ENCODE data around the gene DHCR7. TPM values are rescaled to one million over a fixed set of nuclear protein-coding genes. Genes with fewer than 3 reads are reported as not detected.

DHCR7 gene
- total RNA-seq, 1 donor from 2014 or later = 36.7 TPM

DNA sequence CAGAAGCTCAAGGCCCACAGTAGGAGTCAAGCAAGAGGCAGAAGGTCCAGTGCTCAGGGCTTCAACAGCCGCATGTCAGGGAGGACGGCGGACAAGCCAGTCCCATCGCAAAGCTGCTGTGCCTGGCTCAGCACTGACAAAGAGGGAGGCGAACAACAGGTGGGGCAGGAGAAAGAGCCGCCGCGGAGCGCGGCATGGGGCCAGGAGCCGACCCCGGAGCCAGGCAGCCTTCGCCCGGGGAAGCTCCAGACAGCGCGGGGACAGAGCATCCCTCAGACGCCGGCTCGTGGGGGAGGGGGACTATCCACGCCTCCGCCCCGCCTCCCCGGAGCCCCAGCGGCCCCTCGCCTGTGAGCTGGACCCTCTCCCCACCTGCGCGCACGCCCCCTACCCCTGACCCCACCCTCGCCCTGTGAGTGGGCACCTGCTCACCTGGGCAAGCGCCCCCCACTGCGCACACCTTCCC is 369 bp downstream of the DHCR7 start:
- Histone ChIP-seq H3K79me2 (ENCODE audit: low read depth) (peaks cover 41% of the 10 kb centered on the region), H3K4me2 (peak overlapping the region; percentile 84), H2AFZ (replicated peaks) (peak overlapping the region; percentile 60), H3K27ac (no peak overlapping the region), H3K9ac (no peak overlapping the region), H3K36me3 (peaks cover 6% of the 10 kb centered on the region), H3K9me3 (ENCODE audit: low read depth) (no peaks in the 10 kb centered on the region), H4K20me1 (ENCODE audit: low read depth) (peaks cover 30% of the 10 kb centered on the region), H3K4me1 (peaks cover 26% of the 10 kb centered on the region), H3K27me3 (peaks cover 8% of the 10 kb centered on the region), H3F3A (ENCODE audit: low read depth) (peaks cover 41% of the 10 kb centered on the region), H3K4me3 (peak overlapping the region; percentile 62)
- H3K4me3 Mint-ChIP-seq = peak overlapping the region; percentile 96
- TF ChIP-seq EZH2phosphoT487 (IDR thresholded peaks at IDR 0.05) = no peak
- TF ChIP-seq, protein P1, sequence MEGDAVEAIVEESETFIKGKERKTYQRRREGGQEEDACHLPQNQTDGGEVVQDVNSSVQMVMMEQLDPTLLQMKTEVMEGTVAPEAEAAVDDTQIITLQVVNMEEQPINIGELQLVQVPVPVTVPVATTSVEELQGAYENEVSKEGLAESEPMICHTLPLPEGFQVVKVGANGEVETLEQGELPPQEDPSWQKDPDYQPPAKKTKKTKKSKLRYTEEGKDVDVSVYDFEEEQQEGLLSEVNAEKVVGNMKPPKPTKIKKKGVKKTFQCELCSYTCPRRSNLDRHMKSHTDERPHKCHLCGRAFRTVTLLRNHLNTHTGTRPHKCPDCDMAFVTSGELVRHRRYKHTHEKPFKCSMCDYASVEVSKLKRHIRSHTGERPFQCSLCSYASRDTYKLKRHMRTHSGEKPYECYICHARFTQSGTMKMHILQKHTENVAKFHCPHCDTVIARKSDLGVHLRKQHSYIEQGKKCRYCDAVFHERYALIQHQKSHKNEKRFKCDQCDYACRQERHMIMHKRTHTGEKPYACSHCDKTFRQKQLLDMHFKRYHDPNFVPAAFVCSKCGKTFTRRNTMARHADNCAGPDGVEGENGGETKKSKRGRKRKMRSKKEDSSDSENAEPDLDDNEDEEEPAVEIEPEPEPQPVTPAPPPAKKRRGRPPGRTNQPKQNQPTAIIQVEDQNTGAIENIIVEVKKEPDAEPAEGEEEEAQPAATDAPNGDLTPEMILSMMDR (IDR thresholded peaks at IDR 0.05) = no peak
- TF ChIP-seq EZH2 (IDR thresholded peaks at IDR 0.05) = no peak
- H3K4me1 Mint-ChIP-seq = peaks cover 42% of the 10 kb centered on the region
- peak; percentile 84 for DNase-seq (ENCODE audit: low spot score)
- peak overlapping the region; percentile 83 for H3K27ac Mint-ChIP-seq
- H3K36me3 Mint-ChIP-seq = peaks cover 34% of the 10 kb centered on the region
- H3K9me3 Mint-ChIP-seq = peaks cover 13% of the 10 kb centered on the region
- peaks cover 3% of the 10 kb centered on the region for H3K27me3 Mint-ChIP-seq (ENCODE audit: insufficient read depth, low read depth)

DNA sequence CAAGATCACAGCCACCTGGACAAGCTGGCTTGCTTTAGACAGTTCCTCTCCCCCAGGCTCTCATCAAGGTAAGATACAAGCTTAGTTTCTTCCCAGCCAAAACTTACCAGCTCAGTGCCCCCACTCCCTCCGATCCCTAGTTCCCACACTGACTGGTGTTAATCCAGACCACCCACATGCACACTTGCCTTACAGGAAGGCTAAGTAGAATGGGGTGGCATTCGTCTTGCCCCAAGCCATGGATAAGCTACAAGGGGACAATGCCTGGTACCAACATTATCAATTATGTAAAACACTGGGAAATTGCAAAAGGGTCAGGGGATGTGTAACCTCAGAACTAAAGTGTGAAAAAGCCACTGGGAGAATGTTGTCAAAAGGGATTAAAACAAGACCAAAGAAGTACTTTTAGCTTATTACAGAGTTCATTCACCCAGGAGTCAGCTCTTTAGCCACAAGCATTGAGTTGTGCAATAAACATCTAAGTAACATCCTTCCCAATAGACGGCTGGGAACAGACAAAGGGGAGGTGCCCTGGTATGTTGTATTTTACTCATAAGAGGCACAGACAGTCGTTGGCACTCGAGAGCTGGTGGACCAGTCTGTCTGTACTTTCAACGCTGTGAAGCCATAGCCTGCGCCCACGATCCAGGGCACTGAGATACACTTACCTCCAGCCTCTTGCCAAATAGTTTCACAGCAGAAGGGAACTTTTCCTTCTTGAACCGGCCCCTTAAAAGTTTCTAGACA is 1.1 kb downstream of the DHCR7 start:
- DNase-seq (ENCODE audit: low spot score) = peak; percentile 66
- H3K27me3 Mint-ChIP-seq (ENCODE audit: insufficient read depth, low read depth) = no peaks in the 10 kb centered on the region
- Histone ChIP-seq H3K36me3 (peaks cover 6% of the 10 kb centered on the region), H4K20me1 (ENCODE audit: low read depth) (peaks cover 26% of the 10 kb centered on the region), H3K4me1 (peaks cover 21% of the 10 kb centered on the region), H3F3A (ENCODE audit: low read depth) (peaks cover 36% of the 10 kb centered on the region), H2AFZ (replicated peaks) (no peak overlapping the region), H3K9ac (no peak overlapping the region), H3K4me2 (peak overlapping the region; percentile 84), H3K79me2 (ENCODE audit: low read depth) (peaks cover 41% of the 10 kb centered on the region), H3K4me3 (peak overlapping the region; percentile 62), H3K27me3 (peaks cover 3% of the 10 kb centered on the region), H3K9me3 (ENCODE audit: low read depth) (no peaks in the 10 kb centered on the region), H3K27ac (no peak overlapping the region)
- TF ChIP-seq, protein P1 (IDR thresholded peaks at IDR 0.05) = no peak
- no peak for TF ChIP-seq EZH2 (IDR thresholded peaks at IDR 0.05)
- H3K36me3 Mint-ChIP-seq = peaks cover 36% of the 10 kb centered on the region
- peak overlapping the region; percentile 83 for H3K27ac Mint-ChIP-seq
- H3K4me1 Mint-ChIP-seq = peaks cover 37% of the 10 kb centered on the region
- H3K9me3 Mint-ChIP-seq = peaks cover 13% of the 10 kb centered on the region
- H3K4me3 Mint-ChIP-seq = peak overlapping the region; percentile 96

- H3K79me2 ChIP-seq (ENCODE audit: low read depth) = peaks cover 41% of the 10 kb centered on the region
- Mint-ChIP-seq H3K27ac (no peak overlapping the region), H3K36me3 (peaks cover 39% of the 10 kb centered on the region), H3K9me3 (peaks cover 13% of the 10 kb centered on the region), H3K4me1 (peaks cover 32% of the 10 kb centered on the region), H3K4me3 (peak overlapping the region; percentile 96), H3K27me3 (ENCODE audit: insufficient read depth, low read depth) (no peaks in the 10 kb centered on the region)
- no peaks in the 10 kb centered on the region for H3K27me3 ChIP-seq
- no peak overlapping the region for H2AFZ ChIP-seq (replicated peaks)
- peaks cover 18% of the 10 kb centered on the region for H4K20me1 ChIP-seq (ENCODE audit: low read depth)
- H3F3A ChIP-seq (ENCODE audit: low read depth) = peaks cover 27% of the 10 kb centered on the region
- no peak overlapping the region for H3K4me2 ChIP-seq
- H3K4me1 ChIP-seq = peaks cover 17% of the 10 kb centered on the region
- peaks cover 6% of the 10 kb centered on the region for H3K36me3 ChIP-seq
- H3K4me3 ChIP-seq = peak overlapping the region; percentile 62
- no peak for DNase-seq (ENCODE audit: low spot score)
- no peak overlapping the region for H3K27ac ChIP-seq
- TF ChIP-seq EZH2phosphoT487 (IDR thresholded peaks at IDR 0.05) = no peak
- TF ChIP-seq EZH2 (IDR thresholded peaks at IDR 0.05) = no peak
- TF ChIP-seq, protein P1 (IDR thresholded peaks at IDR 0.05) = no peak
- no peaks in the 10 kb centered on the region for H3K9me3 ChIP-seq (ENCODE audit: low read depth)
- H3K9ac ChIP-seq = no peak overlapping the region
Measured at GRCh38 chr11:71446150-71446549, 2.0 kb downstream of the DHCR7 start.
